Measurements from ENCODE around the gene ACTR6.

- TF ChIP-seq CTBP1 (IDR thresholded peaks at IDR 0.05; ENCODE audit: borderline replicate concordance): no peak
- no peak for TF ChIP-seq SUZ12 (IDR thresholded peaks at IDR 0.05)
- TF ChIP-seq SP1 (IDR thresholded peaks at IDR 0.05): no peak
- TF ChIP-seq FOXM1 (IDR thresholded peaks at IDR 0.05; ENCODE audit: borderline replicate concordance): no peak
- TF ChIP-seq TARDBP (IDR thresholded peaks at IDR 0.05): no peak
- no peak for TF ChIP-seq ARNT (IDR thresholded peaks at IDR 0.05)
- no peak for TF ChIP-seq FOXK2 (IDR thresholded peaks at IDR 0.05)
- TF ChIP-seq, protein P1, sequence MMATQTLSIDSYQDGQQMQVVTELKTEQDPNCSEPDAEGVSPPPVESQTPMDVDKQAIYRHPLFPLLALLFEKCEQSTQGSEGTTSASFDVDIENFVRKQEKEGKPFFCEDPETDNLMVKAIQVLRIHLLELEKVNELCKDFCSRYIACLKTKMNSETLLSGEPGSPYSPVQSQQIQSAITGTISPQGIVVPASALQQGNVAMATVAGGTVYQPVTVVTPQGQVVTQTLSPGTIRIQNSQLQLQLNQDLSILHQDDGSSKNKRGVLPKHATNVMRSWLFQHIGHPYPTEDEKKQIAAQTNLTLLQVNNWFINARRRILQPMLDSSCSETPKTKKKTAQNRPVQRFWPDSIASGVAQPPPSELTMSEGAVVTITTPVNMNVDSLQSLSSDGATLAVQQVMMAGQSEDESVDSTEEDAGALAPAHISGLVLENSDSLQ (IDR thresholded peaks at IDR 0.05): no peak
Observed at GRCh38 chr12:100163416-100164152, 37.0 kb upstream of the ACTR6 start.

Measured in HEK293T (cell line).